Mesothelial cell of epicardium (in vitro differentiated cells): ENCODE measurements around the gene ZNF133. TPM values are rescaled to one million over a fixed set of nuclear protein-coding genes. Genes with fewer than 3 reads are reported as not detected.

Experiments used
- DNase-seq, 2 experiments: peaks; one replicate each; pipeline ENCODE4 v3.0.0; 2021; ENCODE audit warnings: low spot score in 2 of 2; ENCODE audit not compliant: unreplicated experiment in 2 of 2
- H3K27ac Mint-ChIP-seq: 2 replicates; pipeline ENCODE4 v1.8.0; 2021; ENCODE audit warnings: mixed read lengths
- H3K27me3 Mint-ChIP-seq: 2 replicates; pipeline ENCODE4 v1.8.0; 2021; ENCODE audit warnings: low read depth, mixed read lengths
- H3K36me3 Mint-ChIP-seq: 2 replicates; pipeline ENCODE4 v1.8.0; 2021; ENCODE audit warnings: mixed read lengths
- H3K4me1 Mint-ChIP-seq: 2 replicates; pipeline ENCODE4 v1.8.0; 2021; ENCODE audit warnings: mixed read lengths
- H3K4me3 Mint-ChIP-seq: 2 replicates; pipeline ENCODE4 v1.8.0; 2021; ENCODE audit warnings: mild to moderate bottlenecking, moderate library complexity, mixed read lengths
- H3K9me3 Mint-ChIP-seq: 2 replicates; pipeline ENCODE4 v1.8.0; 2021; ENCODE audit warnings: mixed read lengths
- total RNA-seq: library from RNA; stranded (reverse); gene quantifications from 3 replicates; pipeline ENCODE4 v1.2.1, GENCODE V29; 2021
- TF ChIP-seq, protein P1 (sequence below): fragments of 200-600 bp; sonication (generic); IDR thresholded peaks from one replicate; pipeline ENCODE4 v1.5.0; 2021; ENCODE audit warnings: antibody characterized with exemption; ENCODE audit not compliant: unreplicated experiment

ZNF133 gene
- total RNA-seq, 1 donor from 2014 or later = 24.3 TPM

DNA sequence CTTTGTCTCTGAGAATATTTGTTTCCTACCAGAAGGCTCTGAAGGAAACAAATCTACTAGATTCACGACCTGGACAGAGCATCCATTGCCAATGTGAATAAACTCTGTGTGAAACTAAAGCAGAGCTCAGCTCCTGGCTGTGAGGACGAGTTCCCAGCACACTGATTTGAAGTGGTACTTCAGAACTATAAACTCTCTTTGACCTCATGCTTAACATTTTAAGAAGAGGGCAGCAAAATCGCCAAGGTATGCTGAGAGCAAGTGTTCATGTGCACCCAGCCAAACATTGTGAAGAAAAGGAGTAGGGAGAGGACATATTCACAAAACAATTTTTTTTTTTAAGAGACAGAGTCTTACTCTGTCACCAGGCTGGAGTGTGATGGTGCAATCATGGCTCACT is 33.7 kb upstream of the ZNF133 start:
- Mint-ChIP-seq H3K27me3 (peaks cover 2% of the 10 kb centered on the region), H3K36me3 (no peaks in the 10 kb centered on the region), H3K27ac (no peak overlapping the region), H3K4me1 (no peaks in the 10 kb centered on the region), H3K9me3 (no peaks in the 10 kb centered on the region), H3K4me3 (no peak overlapping the region)
- TF ChIP-seq, protein P1, sequence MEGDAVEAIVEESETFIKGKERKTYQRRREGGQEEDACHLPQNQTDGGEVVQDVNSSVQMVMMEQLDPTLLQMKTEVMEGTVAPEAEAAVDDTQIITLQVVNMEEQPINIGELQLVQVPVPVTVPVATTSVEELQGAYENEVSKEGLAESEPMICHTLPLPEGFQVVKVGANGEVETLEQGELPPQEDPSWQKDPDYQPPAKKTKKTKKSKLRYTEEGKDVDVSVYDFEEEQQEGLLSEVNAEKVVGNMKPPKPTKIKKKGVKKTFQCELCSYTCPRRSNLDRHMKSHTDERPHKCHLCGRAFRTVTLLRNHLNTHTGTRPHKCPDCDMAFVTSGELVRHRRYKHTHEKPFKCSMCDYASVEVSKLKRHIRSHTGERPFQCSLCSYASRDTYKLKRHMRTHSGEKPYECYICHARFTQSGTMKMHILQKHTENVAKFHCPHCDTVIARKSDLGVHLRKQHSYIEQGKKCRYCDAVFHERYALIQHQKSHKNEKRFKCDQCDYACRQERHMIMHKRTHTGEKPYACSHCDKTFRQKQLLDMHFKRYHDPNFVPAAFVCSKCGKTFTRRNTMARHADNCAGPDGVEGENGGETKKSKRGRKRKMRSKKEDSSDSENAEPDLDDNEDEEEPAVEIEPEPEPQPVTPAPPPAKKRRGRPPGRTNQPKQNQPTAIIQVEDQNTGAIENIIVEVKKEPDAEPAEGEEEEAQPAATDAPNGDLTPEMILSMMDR = no peak
- DNase-seq = no peak

DNA sequence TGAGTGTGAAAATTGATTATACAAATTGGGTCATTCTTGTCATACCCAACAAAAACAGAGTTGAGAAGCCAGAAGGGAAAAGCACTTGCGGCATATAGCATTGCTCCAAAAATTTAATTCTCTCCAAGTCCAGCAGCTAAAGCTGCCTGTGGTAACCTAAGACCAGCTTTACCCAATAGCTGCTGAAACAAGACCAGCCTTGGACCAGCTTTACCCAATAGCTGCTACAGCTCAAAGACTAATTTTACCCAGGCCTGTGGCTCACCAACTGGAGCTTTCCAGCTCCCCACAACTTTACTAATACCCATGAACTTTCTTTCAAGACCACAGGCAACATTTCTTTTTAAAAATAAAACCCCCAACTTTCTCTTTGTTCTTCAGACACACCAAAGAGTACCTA is 32.8 kb upstream of the ZNF133 start:
- no peaks in the 10 kb centered on the region for H3K9me3 Mint-ChIP-seq
- no peak overlapping the region for H3K4me3 Mint-ChIP-seq
- H3K4me1 Mint-ChIP-seq = no peaks in the 10 kb centered on the region
- peaks cover 2% of the 10 kb centered on the region for H3K27me3 Mint-ChIP-seq
- H3K27ac Mint-ChIP-seq = no peak overlapping the region
- DNase-seq = no peak
- TF ChIP-seq, protein P1 = no peak
- H3K36me3 Mint-ChIP-seq = no peaks in the 10 kb centered on the region

DNA sequence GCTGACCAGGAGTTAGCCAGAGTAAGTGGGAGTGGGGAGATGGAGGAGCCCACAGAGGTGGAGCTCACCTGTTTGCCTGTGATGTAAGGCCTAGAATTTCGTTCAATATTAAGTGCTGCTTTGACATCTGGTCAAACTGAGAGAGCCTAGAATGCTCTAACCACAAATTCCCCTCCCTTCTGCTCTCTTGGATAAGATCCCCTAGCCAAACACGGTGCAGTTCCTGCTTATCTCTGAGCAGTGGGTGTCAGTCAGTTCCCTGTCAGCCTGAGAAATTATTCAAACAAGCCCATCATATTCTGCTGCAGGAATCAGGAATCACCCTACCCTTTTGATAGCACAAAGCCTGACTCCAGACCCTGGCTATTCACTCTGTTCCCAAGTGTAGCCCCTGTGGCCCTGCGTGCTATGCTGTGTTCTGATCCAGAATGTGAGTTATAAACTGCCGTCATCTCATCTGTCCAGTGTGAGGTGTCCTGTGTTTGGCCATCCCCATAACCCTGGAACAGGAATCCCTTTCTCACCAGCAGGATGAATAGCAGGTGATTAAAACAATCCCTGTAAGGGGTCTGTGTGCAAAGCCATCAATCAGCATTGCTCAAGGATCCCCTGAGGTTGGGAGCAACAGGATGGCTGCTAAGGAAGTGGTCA is 31.8 kb upstream of the ZNF133 start:
- no peak overlapping the region for H3K4me3 Mint-ChIP-seq
- no peak for DNase-seq
- H3K27ac Mint-ChIP-seq = no peak overlapping the region
- H3K36me3 Mint-ChIP-seq = no peaks in the 10 kb centered on the region
- peaks cover 2% of the 10 kb centered on the region for H3K27me3 Mint-ChIP-seq
- TF ChIP-seq, protein P1 = no peak
- H3K4me1 Mint-ChIP-seq = no peaks in the 10 kb centered on the region
- H3K9me3 Mint-ChIP-seq = no peaks in the 10 kb centered on the region

DNA sequence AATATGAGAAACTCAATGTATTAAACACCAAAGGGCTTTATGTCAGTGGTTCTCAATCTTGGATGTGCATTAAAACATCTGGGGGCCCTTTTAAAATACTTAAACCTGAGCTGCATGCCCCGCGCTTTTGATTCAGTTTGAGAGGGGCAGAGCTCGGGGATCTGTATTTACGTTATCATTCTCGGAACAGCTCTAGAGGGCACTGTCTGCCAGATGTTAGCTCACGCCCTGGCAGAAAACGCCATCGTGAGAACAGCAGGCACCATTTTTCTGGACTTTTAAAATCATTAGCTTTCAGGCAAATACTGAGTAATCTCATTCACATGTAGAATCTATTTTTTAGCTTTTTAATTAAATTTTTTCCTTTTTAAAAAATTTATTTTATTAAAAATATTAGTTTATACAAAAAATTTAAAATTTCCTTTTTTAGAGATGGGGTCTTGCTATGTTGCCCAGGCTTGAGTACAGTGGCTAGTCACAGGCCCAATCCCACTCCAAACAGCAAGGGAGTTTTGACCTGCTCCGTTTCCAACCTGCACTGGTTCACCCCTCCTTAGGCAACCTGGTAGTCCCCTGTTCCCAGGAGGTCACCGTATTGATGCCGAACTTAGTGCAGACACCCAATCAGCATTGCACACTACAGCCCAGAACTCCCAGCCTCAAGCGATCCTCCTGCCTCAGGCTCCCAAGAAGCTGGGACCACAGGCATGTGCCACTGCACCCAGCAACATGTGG is 30.0 kb upstream of the ZNF133 start:
- DNase-seq = no peak
- Mint-ChIP-seq H3K4me1 (no peaks in the 10 kb centered on the region), H3K9me3 (no peaks in the 10 kb centered on the region), H3K27ac (no peak overlapping the region), H3K4me3 (no peak overlapping the region), H3K36me3 (no peaks in the 10 kb centered on the region), H3K27me3 (no peaks in the 10 kb centered on the region)
- TF ChIP-seq, protein P1 = no peak

DNA sequence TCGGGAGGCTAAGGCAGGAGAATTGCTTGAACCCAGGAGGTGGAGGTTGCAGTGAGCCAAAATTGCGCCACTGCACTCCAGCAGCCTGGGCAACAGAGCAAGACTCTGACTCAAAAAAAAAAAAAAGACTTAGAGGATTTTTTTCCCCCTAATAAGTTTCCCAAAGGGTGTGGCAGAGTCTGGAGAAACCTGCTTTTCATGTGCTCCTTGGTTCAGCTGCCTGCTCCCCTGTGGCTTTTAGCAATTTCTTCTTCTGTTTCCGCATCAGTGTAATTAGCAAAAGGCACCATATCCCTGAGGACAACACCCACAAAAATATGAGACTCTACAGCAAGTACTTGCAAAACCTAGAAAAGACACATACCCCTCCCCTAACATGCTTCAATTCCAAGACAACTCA is 28.6 kb upstream of the ZNF133 start:
- H3K4me3 Mint-ChIP-seq = no peak overlapping the region
- H3K27ac Mint-ChIP-seq = no peak overlapping the region
- H3K27me3 Mint-ChIP-seq = no peaks in the 10 kb centered on the region
- H3K36me3 Mint-ChIP-seq = no peaks in the 10 kb centered on the region
- H3K4me1 Mint-ChIP-seq = no peaks in the 10 kb centered on the region
- no peaks in the 10 kb centered on the region for H3K9me3 Mint-ChIP-seq
- no peak for DNase-seq
- TF ChIP-seq, protein P1 = no peak
